Endodermal cell (in vitro differentiated cells): ENCODE results near the gene LYRM2. TPM values are rescaled to one million over a fixed set of nuclear protein-coding genes. Genes with fewer than 3 reads are reported as not detected.

Source experiments
- DNase-seq: peaks from one replicate; pipeline ENCODE4 v3.0.0-alpha.2; 2017
- H3K27ac ChIP-seq: 2 replicates; pipeline ENCODE4 v1.5.1; 2013; ENCODE audit warnings: mild to moderate bottlenecking, low read depth, low read length, moderate library complexity
- H3K27me3 ChIP-seq: 2 replicates; pipeline ENCODE4 v1.6.1; 2013; ENCODE audit warnings: mild to moderate bottlenecking, low read length, moderate library complexity; ENCODE audit not compliant: insufficient read depth, control insufficient read depth, poor library complexity, severe bottlenecking
- H3K36me3 ChIP-seq: 2 replicates; pipeline ENCODE4 v1.7.0; 2013; ENCODE audit warnings: mild to moderate bottlenecking, low read length, moderate library complexity; ENCODE audit not compliant: control insufficient read depth, insufficient read depth
- H3K4me1 ChIP-seq: one replicate; pipeline ENCODE4 v1.7.0; 2013; ENCODE audit warnings: low read length; ENCODE audit not compliant: control insufficient read depth, insufficient read depth
- H3K4me3 ChIP-seq: 2 replicates; pipeline ENCODE4 v1.5.1; 2013; ENCODE audit warnings: mild to moderate bottlenecking, low read length, moderate library complexity
- H3K9ac ChIP-seq: 2 replicates; pipeline ENCODE4 v1.6.1; 2013; ENCODE audit warnings: mild to moderate bottlenecking, low read length, moderate library complexity; ENCODE audit not compliant: poor library complexity, severe bottlenecking; ENCODE audit errors: extremely low read depth
- H3K9me3 ChIP-seq: 2 replicates; pipeline ENCODE4 v1.6.1; 2013; ENCODE audit warnings: mild to moderate bottlenecking, low read length, moderate library complexity; ENCODE audit not compliant: control insufficient read depth
- H3K27ac Mint-ChIP-seq: 2 replicates; pipeline ENCODE4 v1.8.0; 2020; ENCODE audit warnings: mixed read lengths
- H3K27me3 Mint-ChIP-seq: 2 replicates; pipeline ENCODE4 v1.8.0; 2021; ENCODE audit warnings: mild to moderate bottlenecking, mixed read lengths; ENCODE audit not compliant: insufficient read depth
- H3K36me3 Mint-ChIP-seq: 2 replicates; pipeline ENCODE4 v1.8.0; 2020; ENCODE audit warnings: low read depth, mixed read lengths
- H3K4me1 Mint-ChIP-seq: 2 replicates; pipeline ENCODE4 v1.8.0; 2020; ENCODE audit warnings: mixed read lengths
- H3K4me3 Mint-ChIP-seq: 2 replicates; pipeline ENCODE4 v1.8.0; 2020; ENCODE audit warnings: mild to moderate bottlenecking, moderate library complexity, mixed read lengths
- H3K9me3 Mint-ChIP-seq: 2 replicates; pipeline ENCODE4 v1.8.0; 2020; ENCODE audit warnings: mild to moderate bottlenecking, mixed read lengths
- CTCF ChIP-seq: fragments of 200-600 bp; sonication (generic); conservative IDR thresholded peaks from 2 replicates; pipeline ENCODE4 v1.5.0; 2021; ENCODE audit warnings: antibody characterized with exemption, mild to moderate bottlenecking
- WGBS, 2 experiments: methylation state at CpG; one replicate each; pipeline versions ENCODE4 v1.1.5 to v1.1.7; 2013; ENCODE audit warnings: missing lambda C conversion rate in 2 of 2, mixed read lengths in 1 of 2; ENCODE audit not compliant: insufficient coverage in 1 of 2, insufficient read length in 1 of 2; 5-methylcytosine and 5-hydroxymethylcytosine counted together
- long read RNA-seq, 4 experiments: library from polyadenylated mRNA in 2 of 4; library from RNA in 1 of 4; library from capped mRNA in 1 of 4; stranded (forward) in 3 of 4; unstranded in 1 of 4; transcript quantifications; one replicate each; pipeline ENCODE4 v2.0.0, GENCODE V29; 2020 to 2021; ENCODE audit warnings: inconsistent platforms in 1 of 4
- polyA plus RNA-seq, 2 experiments: library from polyadenylated mRNA; stranded (reverse); fragments of 50-300 nt; gene quantifications; one replicate each; pipeline ENCODE4 v1.2.3, GENCODE V29; 2013
- total RNA-seq, 2 donors: library from RNA; stranded (reverse); fragmentation: NEBNext Ultra II Directional in 1 of 2; extraction: Animal tissue kit (Norgen Biotek cat#: 25700) in 1 of 2; gene quantifications; 2 replicates in 1 of 2; 3 replicates in 1 of 2; pipeline ENCODE4 v1.2.1, GENCODE V29; 2021

Gene LYRM2
- 10 to 100 TPM; 20.4 to 21.9 TPM for total RNA-seq
- 38.1 TPM for polyA plus RNA-seq (2013, experiment 1 of 2)
- polyA plus RNA-seq (2013, experiment 2 of 2) = 39.9 TPM
- long read RNA-seq, experiment 1, full-length matches to known transcripts = 3 of 8 reads
- long read RNA-seq, experiment 1, partial matches to known transcripts = 1 of 8 reads
- long read RNA-seq, experiment 1, other reads (novel, unspliced or antisense) = 4 of 8 reads
- long read RNA-seq, experiment 2, full-length matches to known transcripts = 47 of 50 reads
- long read RNA-seq, experiment 2, partial matches to known transcripts = 1 of 50 reads
- long read RNA-seq, experiment 2, other reads (novel, unspliced or antisense) = 2 of 50 reads
- long read RNA-seq, experiment 3, full-length matches to known transcripts = 17 of 23 reads
- long read RNA-seq, experiment 3, partial matches to known transcripts = 0 of 23 reads
- long read RNA-seq, experiment 3, other reads (novel, unspliced or antisense) = 6 of 23 reads
- long read RNA-seq, experiment 4, full-length matches to known transcripts = 43 of 47 reads
- long read RNA-seq, experiment 4, partial matches to known transcripts = 1 of 47 reads
- long read RNA-seq, experiment 4, other reads (novel, unspliced or antisense) = 3 of 47 reads

GRCh38 chr6:89638320-89639195 is at the start of gene LYRM2:
TSS of gene LYRM2 (minus strand) at chr6:89638747. CDS start at chr6:89638716, 31 bp downstream.
- Mint-ChIP-seq H3K27ac (peak within 1 kb of the TSS; percentile 88), H3K36me3 (peaks cover 52% of the 10 kb centered on the region), H3K4me3 (peak within 1 kb of the TSS; percentile 92), H3K9me3 (no peaks in the 10 kb centered on the region), H3K4me1 (peaks cover 10% of the 10 kb centered on the region), H3K27me3 (no peaks in the 10 kb centered on the region)
- H3K36me3 ChIP-seq = peaks cover 43% of the 10 kb centered on the region
- peak within 1 kb of the TSS; percentile 61 for H3K27ac ChIP-seq
- no peaks in the 10 kb centered on the region for H3K4me1 ChIP-seq
- H3K27me3 ChIP-seq = no peaks in the 10 kb centered on the region
- WGBS, 2 experiments = 1 to 4% methylated on average over 24 to 58 of the region's 58 CpGs
- no peaks in the 10 kb centered on the region for H3K9me3 ChIP-seq
- H3K9ac ChIP-seq = peak within 1 kb of the TSS; percentile 54
- H3K4me3 ChIP-seq = peak within 1 kb of the TSS; percentile 92
- no peak for TF ChIP-seq CTCF
- DNase-seq = peak; percentile 97

GRCh38 chr6:89688328-89688727 is 49.8 kb upstream of the LYRM2 start:
- no peak for TF ChIP-seq CTCF
- Histone ChIP-seq H3K9me3 (no peaks in the 10 kb centered on the region), H3K4me3 (no peak overlapping the region), H3K4me1 (peaks cover 4% of the 10 kb centered on the region), H3K27me3 (no peaks in the 10 kb centered on the region), H3K9ac (no peak overlapping the region), H3K27ac (no peak overlapping the region), H3K36me3 (peaks cover 97% of the 10 kb centered on the region)
- H3K4me3 Mint-ChIP-seq = no peak overlapping the region
- no peaks in the 10 kb centered on the region for H3K9me3 Mint-ChIP-seq
- no peak for DNase-seq
- no peaks in the 10 kb centered on the region for H3K27me3 Mint-ChIP-seq
- H3K36me3 Mint-ChIP-seq = peaks cover 94% of the 10 kb centered on the region
- H3K4me1 Mint-ChIP-seq = peaks cover 26% of the 10 kb centered on the region
- 96 to 100% methylated on average over 2 of the region's 2 CpGs for WGBS, 2 experiments
- H3K27ac Mint-ChIP-seq = no peak overlapping the region

- Histone ChIP-seq H3K27me3 (no peaks in the 10 kb centered on the region), H3K36me3 (peaks cover 94% of the 10 kb centered on the region), H3K4me3 (no peak overlapping the region), H3K9me3 (no peaks in the 10 kb centered on the region), H3K9ac (no peak overlapping the region), H3K4me1 (no peaks in the 10 kb centered on the region), H3K27ac (no peak overlapping the region)
- no peaks in the 10 kb centered on the region for H3K9me3 Mint-ChIP-seq
- WGBS, 2 experiments = 98 to 100% methylated on average over 1 to 2 of the region's 2 CpGs
- no peak overlapping the region for H3K27ac Mint-ChIP-seq
- H3K4me3 Mint-ChIP-seq = no peak overlapping the region
- peaks cover 90% of the 10 kb centered on the region for H3K36me3 Mint-ChIP-seq
- H3K27me3 Mint-ChIP-seq = no peaks in the 10 kb centered on the region
- TF ChIP-seq CTCF = no peak
- peaks cover 9% of the 10 kb centered on the region for H3K4me1 Mint-ChIP-seq
- DNase-seq = no peak
These were observed 46.8 kb upstream of the LYRM2 start for GRCh38 chr6:89685311-89685710.
